GM11168 (cell line): ENCODE data around the gene CAVIN2.

ENCODE experiments used
- in situ Hi-C: fragments of 300-500 bp; cut with MboI; formaldehyde crosslinking; loops from one replicate; pipeline ENCODE4 v1.12.0; 2022; ENCODE audit warnings: low sequenced_read_pairs; ENCODE audit not compliant: unreplicated experiment

The CAVIN2 gene

DNA sequence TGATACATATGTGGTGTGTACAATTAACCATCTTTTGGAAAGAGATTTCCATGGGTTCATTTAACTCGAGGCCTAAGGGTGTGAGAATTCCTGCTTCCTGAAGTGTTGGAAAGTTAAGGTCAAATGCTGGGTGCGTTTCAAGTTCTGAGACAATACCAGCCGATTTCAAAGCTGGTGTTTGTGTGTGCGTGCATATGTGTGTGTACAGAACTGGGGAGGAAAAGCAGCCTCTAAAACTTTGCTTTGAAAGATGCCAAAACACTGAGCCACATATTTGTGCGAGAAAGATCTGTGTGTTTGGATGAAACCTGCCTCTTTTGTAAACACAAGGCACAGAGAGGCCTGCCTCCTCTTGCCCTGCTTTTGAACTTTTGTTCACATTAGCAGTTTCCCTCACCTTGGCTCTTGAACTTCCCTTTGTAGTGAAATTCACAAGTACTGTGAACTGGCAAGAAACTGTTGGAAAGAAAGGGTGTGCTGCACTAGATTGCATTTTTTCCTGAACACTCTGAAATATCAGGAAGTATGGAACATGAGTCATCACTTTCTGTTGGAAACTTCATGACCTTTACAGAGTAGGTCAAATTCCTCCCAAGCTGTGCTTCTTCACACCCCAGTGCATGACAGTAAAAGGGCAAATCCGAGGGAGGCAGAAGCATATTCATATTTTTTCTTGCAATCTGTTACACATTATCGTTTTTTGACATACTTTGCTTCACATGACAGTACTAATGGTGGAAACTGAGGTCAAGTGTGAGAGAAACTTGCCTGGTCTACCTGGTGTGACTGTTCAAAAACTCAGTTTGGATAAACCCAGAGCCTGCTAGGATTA is 20.0 kb upstream of the CAVIN2 start:
- in situ Hi-C loops = no loop called here

DNA sequence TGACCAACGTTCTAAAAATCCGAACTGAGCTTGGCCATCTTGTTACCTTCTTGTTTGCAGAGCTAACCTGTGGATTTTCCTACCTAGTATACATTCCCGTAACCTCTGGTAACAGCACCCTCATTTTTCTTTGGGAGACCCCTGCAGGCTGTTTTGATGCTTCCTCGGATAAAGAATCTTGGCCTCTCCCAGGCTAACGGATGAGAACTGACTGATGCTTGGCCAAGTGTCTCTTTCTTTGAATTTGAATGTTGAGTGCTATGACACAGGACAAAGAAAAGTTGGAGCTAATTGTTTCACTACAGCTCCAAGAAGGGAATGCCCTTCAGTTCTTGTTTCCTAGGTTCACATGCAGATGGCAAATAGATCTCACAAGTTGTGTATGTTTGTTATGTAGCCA is 19.3 kb upstream of the CAVIN2 start:
- in situ Hi-C loops = no loop called here

GRCh38 chr2:191864628-191865374 is 17.9 kb upstream of the CAVIN2 start:
- in situ Hi-C loops = no loop called here

GRCh38 chr2:191863988-191864387 is 17.1 kb upstream of the CAVIN2 start:
- in situ Hi-C loops = no loop called here

DNA sequence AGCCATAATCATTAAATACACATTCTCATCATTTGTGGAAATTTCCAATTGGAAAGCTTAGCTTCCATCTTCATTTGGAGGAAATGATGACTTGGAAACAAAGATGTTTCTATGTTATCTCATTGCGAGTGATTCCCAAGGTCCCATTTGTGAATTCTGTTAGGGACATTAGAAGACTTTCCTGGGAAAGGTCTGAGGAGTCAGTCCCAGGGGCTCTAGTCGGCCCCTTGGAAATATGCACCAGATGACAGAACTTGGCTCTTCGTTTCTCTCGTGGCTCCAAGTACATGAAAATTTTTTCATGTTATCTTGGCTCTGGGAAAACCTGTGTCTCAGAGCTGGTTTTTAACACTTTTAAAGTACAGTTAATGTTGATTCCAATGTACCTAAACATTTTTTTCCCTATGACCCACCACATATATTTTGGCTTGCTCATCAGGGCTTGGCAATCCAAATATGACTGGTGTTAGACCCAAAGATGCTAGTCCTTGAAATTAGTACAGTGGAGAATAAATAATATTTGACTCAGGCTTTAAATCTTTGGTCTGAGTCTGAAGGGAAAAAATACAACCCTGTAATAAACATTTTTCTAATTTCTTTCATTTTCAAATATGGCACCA is 15.4 kb upstream of the CAVIN2 start:
- in situ Hi-C loops = no loop called here

DNA sequence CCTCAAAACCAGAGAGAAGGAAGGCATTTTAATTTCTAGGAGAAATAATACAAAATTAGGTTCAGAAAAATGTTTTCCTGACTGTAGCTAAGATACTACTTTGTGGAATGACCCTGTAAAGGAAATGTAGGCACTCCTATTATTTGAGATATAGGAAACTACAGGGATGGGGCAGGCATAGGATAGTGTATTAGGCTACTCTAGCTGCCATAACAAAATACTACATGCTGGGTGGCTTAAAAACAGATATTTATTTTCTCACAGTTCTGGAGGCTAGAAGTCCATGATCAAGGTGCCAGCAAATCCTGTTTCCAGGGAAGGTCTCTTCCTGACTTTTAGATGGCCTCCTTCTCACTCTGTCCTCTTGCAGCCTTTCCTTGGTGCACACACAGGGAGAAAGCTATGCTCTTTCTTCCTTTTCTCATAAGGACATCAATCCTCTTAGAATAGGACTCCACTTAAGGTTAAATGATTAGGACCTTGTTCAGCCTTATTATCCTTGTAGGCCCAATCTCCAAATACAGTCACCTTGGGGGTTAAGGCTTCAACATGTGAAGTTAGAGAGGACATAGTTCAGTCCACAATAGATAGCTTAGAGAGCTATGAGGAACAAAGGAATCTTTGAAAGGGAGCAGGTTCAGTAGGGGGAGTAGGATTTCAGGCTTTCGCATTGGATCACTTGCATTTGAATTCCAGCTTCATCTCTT is 14.0 kb upstream of the CAVIN2 start:
- in situ Hi-C loops = no loop called here

GRCh38 chr2:191859681-191860080 is 12.8 kb upstream of the CAVIN2 start:
- in situ Hi-C loops = no loop called here

- in situ Hi-C loops = no loop called here
Measured at GRCh38 chr2:191857886-191858285, 11.0 kb upstream of the CAVIN2 start.

- in situ Hi-C loops = no loop called here
Measured at GRCh38 chr2:191857259-191857805, 10.4 kb upstream of the CAVIN2 start.

GRCh38 chr2:191856111-191856876 is 9.4 kb upstream of the CAVIN2 start:
- in situ Hi-C loops = no loop called here

GRCh38 chr2:191855382-191855781 is 8.5 kb upstream of the CAVIN2 start:
- in situ Hi-C loops = no loop called here

- in situ Hi-C loops = no loop called here
Measured at GRCh38 chr2:191854382-191855372, 7.8 kb upstream of the CAVIN2 start.

DNA sequence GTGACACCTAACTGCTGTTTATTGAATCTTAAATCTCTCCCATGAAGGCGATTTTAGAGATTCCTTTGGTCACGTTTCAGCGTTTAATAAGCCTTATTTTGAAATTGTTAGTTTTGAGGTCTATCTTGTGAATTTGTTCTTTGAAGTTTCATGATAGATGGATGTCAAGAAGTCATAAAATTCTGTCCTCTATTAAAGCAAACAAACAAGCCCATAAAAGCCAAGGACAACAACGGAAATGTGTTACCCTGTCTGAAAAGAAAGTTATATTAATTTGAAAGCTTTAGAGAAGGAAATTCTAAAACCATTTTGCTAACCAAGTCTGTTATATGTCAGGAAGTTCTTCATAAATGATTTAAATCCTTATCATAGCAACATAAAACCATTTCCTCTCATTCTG is 7.0 kb upstream of the CAVIN2 start:
- in situ Hi-C loops = no loop called here

GRCh38 chr2:191851158-191851557 is 4.3 kb upstream of the CAVIN2 start:
- in situ Hi-C loops = no loop called here

DNA sequence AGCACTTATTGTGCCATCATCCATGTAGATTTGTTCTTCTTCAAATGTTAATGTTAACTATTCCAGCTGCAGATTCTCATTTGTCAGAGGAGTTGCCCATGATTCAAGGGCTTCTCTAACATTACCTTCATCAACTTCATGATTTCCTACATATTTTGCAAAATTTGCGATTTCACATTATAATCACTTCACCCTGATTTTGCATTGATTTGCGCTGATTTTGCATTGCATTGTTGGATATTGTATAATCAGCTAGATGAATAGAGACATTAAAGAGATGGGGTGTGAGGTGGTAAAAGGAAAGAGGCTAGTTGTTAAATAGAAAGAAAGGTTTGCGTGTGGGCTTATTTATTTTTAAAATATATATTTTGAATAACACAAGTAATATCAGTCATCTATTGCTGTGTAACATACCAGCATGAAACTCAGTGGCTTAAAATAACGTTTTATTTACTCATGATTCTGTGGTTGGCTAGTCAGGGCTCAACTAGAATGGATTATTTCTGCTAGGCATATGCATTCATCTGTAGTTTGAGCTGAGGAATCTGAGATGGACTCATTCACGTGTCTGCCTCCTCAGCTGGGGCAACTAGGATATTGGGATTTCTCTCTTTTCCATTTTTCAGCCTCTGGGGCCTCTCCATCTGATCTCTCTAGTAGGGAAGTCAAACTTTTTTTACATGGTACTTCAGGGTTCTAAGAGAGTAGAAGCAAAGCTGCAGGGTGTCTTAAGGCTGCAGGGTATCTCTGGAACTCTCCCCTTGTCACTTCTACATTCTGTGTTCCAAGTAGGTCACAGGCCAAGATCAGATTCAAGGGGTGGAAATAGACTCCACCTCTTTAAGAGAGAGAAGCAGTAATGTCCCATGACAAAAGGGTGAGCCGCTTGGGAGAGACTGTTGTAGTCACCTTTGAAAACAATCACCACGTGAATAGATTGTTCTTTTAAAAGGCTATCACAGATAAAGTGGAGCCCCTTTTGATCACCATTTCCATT is 2.2 kb upstream of the CAVIN2 start:
- in situ Hi-C loops = no loop called here

GRCh38 chr2:191847764-191848163 is 876 bp upstream of the CAVIN2 start:
- in situ Hi-C loops = no loop called here

- in situ Hi-C loops = no loop called here
Measured at GRCh38 chr2:191845876-191846514, 893 bp downstream of the CAVIN2 start.
